Natural killer cell (primary cell): Measurements from ENCODE around the gene MTHFD2L. TPM values are rescaled to one million over a fixed set of nuclear protein-coding genes. Genes with fewer than 3 reads are reported as not detected.

ENCODE experiments used
- ATAC-seq, 3 donors: fragments of 150-1000 bp in 2 of 3; fragments of 200-7000 bp in 1 of 3; cut with Tn5 transposase; 1 replicate in 1 of 3; 2 replicates in 2 of 3; pipeline ENCODE4 v1.10.0; 2021; ENCODE audit warnings: mild to moderate bottlenecking in 2 of 3, moderate library complexity in 2 of 3
- DNase-seq, 2 donors: peaks; one replicate each; pipeline versions ENCODE4 v3.0.0 to v3.0.0-alpha.2; 2013 to 2021; ENCODE audit warnings: mixed read lengths in 1 of 2
- H3K27ac ChIP-seq: one replicate; pipeline ENCODE4 v1.5.1; 2013; ENCODE audit warnings: mild to moderate bottlenecking, low read length
- H3K27me3 ChIP-seq: one replicate; pipeline ENCODE4 v1.6.1; 2013; ENCODE audit warnings: low read length; ENCODE audit not compliant: control insufficient read depth, insufficient read depth
- H3K36me3 ChIP-seq: one replicate; pipeline ENCODE4 v1.6.1; 2013; ENCODE audit warnings: low read length; ENCODE audit not compliant: control insufficient read depth, insufficient read depth
- H3K4me1 ChIP-seq: one replicate; pipeline ENCODE4 v1.6.1; 2013; ENCODE audit warnings: low read length; ENCODE audit not compliant: control insufficient read depth, insufficient read depth
- H3K4me3 ChIP-seq: one replicate; pipeline ENCODE4 v1.5.1; 2013; ENCODE audit warnings: low read length
- H3K9me3 ChIP-seq: one replicate; pipeline ENCODE4 v1.6.1; 2013; ENCODE audit warnings: low read length; ENCODE audit not compliant: control insufficient read depth, insufficient read depth
- H3K27ac Mint-ChIP-seq, 2 donors: one replicate each; pipeline ENCODE4 v1.8.0; 2022; ENCODE audit warnings: mild to moderate bottlenecking in 2 of 2, mixed read lengths in 2 of 2, moderate library complexity in 1 of 2
- H3K27me3 Mint-ChIP-seq, 2 donors: one replicate each; pipeline ENCODE4 v1.8.0; 2022; ENCODE audit warnings: low read depth in 2 of 2, mixed read lengths in 2 of 2
- H3K36me3 Mint-ChIP-seq: one replicate; pipeline ENCODE4 v1.8.0; 2022; ENCODE audit warnings: mixed read lengths
- H3K4me1 Mint-ChIP-seq, 2 donors: one replicate each; pipeline ENCODE4 v1.8.0; 2022; ENCODE audit warnings: mixed read lengths in 2 of 2
- H3K4me3 Mint-ChIP-seq: one replicate; pipeline ENCODE4 v1.8.0; 2022; ENCODE audit warnings: mild to moderate bottlenecking, moderate library complexity, mixed read lengths
- H3K9me3 Mint-ChIP-seq, 2 donors: one replicate each; pipeline ENCODE4 v1.8.0; 2022; ENCODE audit warnings: mixed read lengths in 2 of 2
- CTCF ChIP-seq: fragments of 200-600 bp; IDR thresholded peaks from one replicate; pipeline ENCODE4 v1.8.0; 2022; ENCODE audit warnings: antibody characterized with exemption
- WGBS: methylation state at CpG from one replicate; pipeline ENCODE4 v1.1.7; 2013; ENCODE audit warnings: missing lambda C conversion rate; ENCODE audit not compliant: insufficient coverage; 5-methylcytosine and 5-hydroxymethylcytosine counted together
- intact Hi-C: fragments of 100-400 bp; cut with micrococcal nuclease; formaldehyde crosslinking; loops from one replicate; pipeline ENCODE4 v1.14.2; 2022
- total RNA-seq, 4 donors: library from RNA; stranded (reverse); fragments of 120-200 nt in 1 of 4; gene quantifications; one replicate each; pipeline versions ENCODE4 v1.2.3 to v1.2.4, GENCODE V29; 2013 to 2022

MTHFD2L gene
- total RNA-seq, 3 donors from 2014 or later (not counting 1 experiment from before 2014, with no cell fraction given), result 9.5 to 11.7 (median 10.4) TPM

- Histone ChIP-seq H3K36me3 (no peaks in the 10 kb centered on the region), H3K27me3 (no peaks in the 10 kb centered on the region), H3K4me3 (no peak overlapping the region), H3K4me1 (no peaks in the 10 kb centered on the region), H3K9me3 (no peaks in the 10 kb centered on the region), H3K27ac (no peak overlapping the region)
- DNase-seq, result no peak
- ATAC-seq, result no peak
- Mint-ChIP-seq H3K27me3 (no peaks in the 10 kb centered on the region), H3K4me3 (no peak overlapping the region), H3K36me3 (no peaks in the 10 kb centered on the region), H3K27ac (no peak overlapping the region), H3K4me1 (no peaks in the 10 kb centered on the region), H3K9me3 (no peaks in the 10 kb centered on the region)
- 100% methylated on average over 1 of the region's 1 CpG for WGBS
- intact Hi-C loops, result no loop called here
- TF ChIP-seq CTCF, result no peak
These were observed 102.1 kb downstream of the MTHFD2L start for GRCh38 chr4:74260036-74260435.

- Mint-ChIP-seq H3K36me3 (no peaks in the 10 kb centered on the region), H3K27ac (no peak overlapping the region), H3K9me3 (no peaks in the 10 kb centered on the region), H3K4me1 (no peaks in the 10 kb centered on the region), H3K4me3 (no peak overlapping the region), H3K27me3 (no peaks in the 10 kb centered on the region)
- ATAC-seq (no peak), DNase-seq (no peak)
- H3K36me3 ChIP-seq, result no peaks in the 10 kb centered on the region
- no peaks in the 10 kb centered on the region for H3K4me1 ChIP-seq
- no peak overlapping the region for H3K27ac ChIP-seq
- TF ChIP-seq CTCF, result no peak
- intact Hi-C loops, result no loop called here
- H3K27me3 ChIP-seq, result no peaks in the 10 kb centered on the region
- H3K9me3 ChIP-seq, result no peaks in the 10 kb centered on the region
- no peak overlapping the region for H3K4me3 ChIP-seq
These were observed 104.6 kb downstream of the MTHFD2L start for GRCh38 chr4:74262522-74262921.

- no peaks in the 10 kb centered on the region for H3K36me3 ChIP-seq
- Mint-ChIP-seq H3K27ac (no peak overlapping the region), H3K4me3 (no peak overlapping the region), H3K9me3 (no peaks in the 10 kb centered on the region), H3K36me3 (no peaks in the 10 kb centered on the region), H3K4me1 (no peaks in the 10 kb centered on the region), H3K27me3 (no peaks in the 10 kb centered on the region)
- H3K4me3 ChIP-seq, result no peak overlapping the region
- no peaks in the 10 kb centered on the region for H3K9me3 ChIP-seq
- no peak overlapping the region for H3K27ac ChIP-seq
- no peak for ATAC-seq
- no peaks in the 10 kb centered on the region for H3K4me1 ChIP-seq
- intact Hi-C loops, result no loop called here
- no peak for DNase-seq
- TF ChIP-seq CTCF, result no peak
- H3K27me3 ChIP-seq, result no peaks in the 10 kb centered on the region
These were observed 105.6 kb downstream of the MTHFD2L start for GRCh38 chr4:74263551-74263950.

- H3K4me3 Mint-ChIP-seq, result no peak overlapping the region
- no peak for ATAC-seq
- H3K36me3 Mint-ChIP-seq, result no peaks in the 10 kb centered on the region
- Histone ChIP-seq H3K36me3 (no peaks in the 10 kb centered on the region), H3K4me1 (no peaks in the 10 kb centered on the region), H3K27me3 (no peaks in the 10 kb centered on the region), H3K27ac (no peak overlapping the region), H3K4me3 (no peak overlapping the region), H3K9me3 (no peaks in the 10 kb centered on the region)
- no peaks in the 10 kb centered on the region for H3K9me3 Mint-ChIP-seq
- intact Hi-C loops, result no loop called here
- H3K4me1 Mint-ChIP-seq, result no peaks in the 10 kb centered on the region
- no peak for DNase-seq
- no peak for TF ChIP-seq CTCF
- H3K27ac Mint-ChIP-seq, result no peak overlapping the region
- H3K27me3 Mint-ChIP-seq, result no peaks in the 10 kb centered on the region
These were observed 108.2 kb downstream of the MTHFD2L start for GRCh38 chr4:74266081-74266480.
